Measurements from ENCODE around the gene TRIM44. TPM values are rescaled to one million over a fixed set of nuclear protein-coding genes. Genes with fewer than 3 reads are reported as not detected.
"Not testable (repeated sequence)": the region's sequence is repeated elsewhere in the genome, so short reads cannot be mapped to it uniquely, and the experiment has no call there.

TRIM44 gene
- total RNA-seq, 5 donors from 2014 or later (not counting 1 experiment from before 2014, with no cell fraction given) = 39.8 to 58.4 (median 51.7) TPM

DNA sequence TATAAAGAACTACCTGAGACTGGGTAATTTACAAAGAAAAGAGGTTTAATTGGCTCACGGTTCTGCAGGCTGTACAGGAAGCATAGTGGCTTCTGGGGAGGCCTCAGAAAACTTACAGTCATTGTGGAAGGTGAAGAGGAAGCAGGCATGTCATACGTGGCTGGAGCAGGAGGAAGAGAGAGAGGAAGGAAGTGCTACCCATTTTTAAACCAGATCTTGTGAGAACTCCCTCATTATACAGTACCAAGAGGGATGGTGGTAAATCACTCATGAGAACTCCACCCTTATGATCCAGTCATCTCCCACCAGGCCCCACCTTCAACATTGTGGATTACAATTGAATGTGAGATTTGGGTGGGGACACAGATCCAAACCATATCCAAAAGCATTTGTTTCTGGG is 53.1 kb downstream of the TRIM44 start:
- Mint-ChIP-seq H3K4me1 (peaks cover 54 to 67% (median 66%) of the 10 kb centered on the region in 3 donors), H3K27ac (peak overlapping the region in 1 of 2 donors; percentile 46), H3K36me3 (peaks cover 22% of the 10 kb centered on the region), H3K9me3 (peaks cover 7 to 16% (median 10%) of the 10 kb centered on the region in 3 donors)
- H3K27me3 Mint-ChIP-seq; H3K4me3 Mint-ChIP-seq; H3K9me3 ChIP-seq; H3K4me3 ChIP-seq (ENCODE audit: control insufficient read depth in 1 of 2, extremely low read depth in 1 of 2, low read length in 1 of 2); H3K27ac ChIP-seq (ENCODE audit: low read length); ATAC-seq (replicated peaks in 1 of 4); DNase-seq; H3K36me3 ChIP-seq (ENCODE audit: control insufficient read depth in 2 of 2, extremely low read depth in 1 of 2, insufficient read depth in 1 of 2, low read length in 1 of 2); H3K4me1 ChIP-seq (ENCODE audit: control insufficient read depth in 1 of 2, extremely low read depth in 1 of 2, insufficient read depth in 2 of 2, low read length in 2 of 2); CTCF ChIA-PET; H3K27me3 ChIP-seq (replicated peaks in 1 of 2; ENCODE audit: control insufficient read depth in 2 of 2, extremely low read depth in 1 of 2, insufficient read depth in 2 of 2, low read length in 1 of 2); POLR2A ChIA-PET: not testable (repeated sequence)
- 29% methylated on average over 1 of the region's 2 CpGs for WGBS (ENCODE audit: insufficient coverage)

DNA sequence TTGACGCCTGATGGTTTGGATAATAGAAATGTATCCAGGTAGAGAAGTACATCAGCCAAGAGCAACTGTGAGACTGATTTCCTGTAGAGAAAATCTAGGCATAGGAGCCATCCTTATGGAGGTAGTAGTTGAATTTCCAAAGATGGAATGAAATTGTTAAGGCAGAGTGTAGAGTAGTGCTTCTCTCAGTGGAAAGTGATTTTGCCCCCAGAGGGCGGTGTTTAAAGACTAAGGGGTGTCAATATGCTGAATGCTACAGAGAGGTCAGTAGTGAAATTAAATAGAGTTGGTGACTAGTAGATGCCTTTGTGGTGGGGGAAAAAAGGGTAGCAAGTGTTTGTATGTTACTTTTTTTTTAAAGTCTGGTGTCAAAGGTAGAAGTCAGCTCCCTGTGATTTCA is 54.5 kb downstream of the TRIM44 start:
- Mint-ChIP-seq H3K27me3 (no peaks in the 10 kb centered on the region), H3K9me3 (peaks cover 7 to 16% (median 10%) of the 10 kb centered on the region in 3 donors), H3K36me3 (peaks cover 29% of the 10 kb centered on the region), H3K27ac (peak overlapping the region in 1 of 2 donors; percentile 23), H3K4me3 (no peak overlapping the region), H3K4me1 (peaks cover 63 to 71% (median 70%) of the 10 kb centered on the region in 3 donors)
- Histone ChIP-seq H3K4me1 (ENCODE audit: control insufficient read depth in 1 of 2, extremely low read depth in 1 of 2, insufficient read depth in 2 of 2, low read length in 2 of 2) (no peaks in the 10 kb centered on the region), H3K4me3 (ENCODE audit: control insufficient read depth in 1 of 2, extremely low read depth in 1 of 2, low read length in 1 of 2) (no peak overlapping the region), H3K36me3 (ENCODE audit: control insufficient read depth in 2 of 2, extremely low read depth in 1 of 2, insufficient read depth in 1 of 2, low read length in 1 of 2) (peaks cover 0 to 4% of the 10 kb centered on the region in 2 donors), H3K9me3 (peaks cover 2% of the 10 kb centered on the region), H3K27me3 (replicated peaks in 1 of 2; ENCODE audit: control insufficient read depth in 2 of 2, extremely low read depth in 1 of 2, insufficient read depth in 2 of 2, low read length in 1 of 2) (no peaks in the 10 kb centered on the region), H3K27ac (ENCODE audit: low read length) (no peak overlapping the region)
- no peak for DNase-seq
- ChIA-PET CTCF (no interaction called here), POLR2A (no interaction called here)
- ATAC-seq (replicated peaks in 1 of 4) = no peak
- WGBS (ENCODE audit: insufficient coverage) = 100% methylated on average over 2 of the region's 2 CpGs

DNA sequence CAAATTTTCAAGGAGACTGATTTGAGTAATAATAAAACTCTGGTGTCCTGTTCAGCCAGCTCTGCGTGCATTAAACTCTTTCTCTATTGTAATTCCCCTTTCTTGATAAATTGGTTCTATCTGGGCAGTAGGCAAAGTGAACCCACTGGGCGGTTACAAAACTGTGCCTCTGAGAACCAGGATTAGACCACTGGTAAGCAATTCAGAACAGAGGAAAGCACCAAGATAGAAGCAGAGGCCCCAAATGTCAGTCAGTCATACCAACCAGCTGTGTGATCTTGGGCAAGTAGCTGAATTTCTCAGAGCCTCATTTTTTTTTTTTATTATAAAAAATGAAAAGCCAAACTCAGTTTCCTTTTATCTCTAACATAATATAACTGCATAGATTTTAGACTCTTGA is 54.9 kb downstream of the TRIM44 start:
- no peak overlapping the region for H3K4me3 ChIP-seq (ENCODE audit: control insufficient read depth in 1 of 2, extremely low read depth in 1 of 2, low read length in 1 of 2)
- ATAC-seq (replicated peaks in 1 of 4) (no peak), DNase-seq (no peak)
- H3K4me1 Mint-ChIP-seq = peaks cover 64 to 73% (median 67%) of the 10 kb centered on the region in 3 donors
- H3K27ac ChIP-seq (ENCODE audit: low read length) = no peak overlapping the region
- H3K27me3 Mint-ChIP-seq = no peaks in the 10 kb centered on the region
- H3K4me1 ChIP-seq (ENCODE audit: control insufficient read depth in 1 of 2, extremely low read depth in 1 of 2, insufficient read depth in 2 of 2, low read length in 2 of 2) = no peaks in the 10 kb centered on the region
- peaks cover 2% of the 10 kb centered on the region for H3K9me3 ChIP-seq
- peaks cover 7 to 16% (median 10%) of the 10 kb centered on the region in 3 donors for H3K9me3 Mint-ChIP-seq
- ChIA-PET POLR2A (no interaction called here), CTCF (no interaction called here)
- no peak overlapping the region for H3K4me3 Mint-ChIP-seq
- peaks cover 0 to 4% of the 10 kb centered on the region in 2 donors for H3K36me3 ChIP-seq (ENCODE audit: control insufficient read depth in 2 of 2, extremely low read depth in 1 of 2, insufficient read depth in 1 of 2, low read length in 1 of 2)
- WGBS (ENCODE audit: insufficient coverage) = 100% methylated on average over 1 of the region's 2 CpGs
- H3K36me3 Mint-ChIP-seq = peaks cover 26% of the 10 kb centered on the region
- H3K27me3 ChIP-seq (replicated peaks in 1 of 2; ENCODE audit: control insufficient read depth in 2 of 2, extremely low read depth in 1 of 2, insufficient read depth in 2 of 2, low read length in 1 of 2) = no peaks in the 10 kb centered on the region
- no peak overlapping the region for H3K27ac Mint-ChIP-seq

DNA sequence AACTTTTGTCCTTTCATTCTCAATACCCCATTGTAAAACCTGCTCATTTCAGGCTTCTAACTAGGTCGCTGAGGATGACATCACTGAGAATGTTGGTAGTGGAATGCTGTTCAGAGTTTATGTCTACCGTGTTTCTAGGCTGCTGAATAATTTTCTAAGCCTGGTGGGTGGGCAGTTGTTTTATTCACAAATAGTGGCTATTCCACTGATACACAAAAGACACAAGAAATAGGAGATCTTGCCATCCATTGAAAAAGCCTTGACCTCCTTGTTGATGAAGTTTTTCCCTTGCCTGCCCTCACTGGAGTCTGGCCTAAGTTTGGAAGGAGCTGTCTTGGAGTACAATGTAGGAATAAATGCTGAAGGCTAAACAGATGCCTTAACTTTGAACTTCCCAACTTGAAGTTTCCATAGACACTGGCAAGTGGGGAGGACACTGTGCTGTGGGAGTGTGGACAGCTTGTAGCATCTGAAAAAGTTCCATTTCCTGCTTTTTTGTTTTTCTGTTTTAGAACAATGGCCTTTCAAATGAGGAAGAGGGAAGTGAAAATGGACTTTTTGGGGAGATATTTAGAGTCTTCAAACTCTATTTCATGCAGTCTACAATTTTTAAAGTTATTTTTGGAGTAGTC is 59.2 kb downstream of the TRIM44 start:
- peaks cover 29% of the 10 kb centered on the region for H3K36me3 Mint-ChIP-seq
- no CpG with 5 or more reads among the region's 2 CpGs for WGBS (ENCODE audit: insufficient coverage)
- H3K27ac ChIP-seq (ENCODE audit: low read length) = no peak overlapping the region

DNA sequence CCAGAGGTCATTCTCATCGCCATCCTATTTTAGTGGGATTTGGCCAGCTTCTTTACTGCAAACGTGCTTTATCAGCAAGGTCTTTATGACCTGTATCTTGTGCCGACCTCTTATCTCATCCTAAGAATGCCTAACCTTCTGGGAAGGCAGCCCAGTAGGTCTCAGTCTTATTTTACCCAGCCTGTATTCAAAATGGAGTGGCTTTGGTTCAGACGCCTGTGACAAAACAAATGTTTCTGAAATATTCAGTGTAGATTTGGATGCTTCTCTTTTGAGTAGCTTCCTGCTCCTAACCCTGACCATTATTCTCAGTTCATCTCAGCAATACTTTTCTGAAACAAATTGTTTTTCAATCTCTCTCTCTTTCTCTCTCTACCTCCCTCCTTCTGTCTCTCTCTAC is 60.1 kb downstream of the TRIM44 start:
- Mint-ChIP-seq H3K27me3 (no peaks in the 10 kb centered on the region), H3K9me3 (peaks cover 0 to 5% (median 0%) of the 10 kb centered on the region in 3 donors), H3K4me3 (no peak overlapping the region), H3K4me1 (peaks cover 35 to 43% (median 38%) of the 10 kb centered on the region in 3 donors), H3K36me3 (peaks cover 38% of the 10 kb centered on the region), H3K27ac (no peak overlapping the region)
- H3K9me3 ChIP-seq = no peaks in the 10 kb centered on the region
- no peak overlapping the region for H3K27ac ChIP-seq (ENCODE audit: low read length)
- 96% methylated on average over 3 of the region's 4 CpGs for WGBS (ENCODE audit: insufficient coverage)
- CTCF ChIA-PET = no interaction called here
- H3K4me1 ChIP-seq (ENCODE audit: control insufficient read depth in 1 of 2, extremely low read depth in 1 of 2, insufficient read depth in 2 of 2, low read length in 2 of 2) = no peaks in the 10 kb centered on the region
- H3K36me3 ChIP-seq (ENCODE audit: control insufficient read depth in 2 of 2, extremely low read depth in 1 of 2, insufficient read depth in 1 of 2, low read length in 1 of 2) = peaks cover 4 to 21% of the 10 kb centered on the region in 2 donors
- ATAC-seq (replicated peaks in 1 of 4) (no peak), DNase-seq (no peak)
- no peaks in the 10 kb centered on the region for H3K27me3 ChIP-seq (replicated peaks in 1 of 2; ENCODE audit: control insufficient read depth in 2 of 2, extremely low read depth in 1 of 2, insufficient read depth in 2 of 2, low read length in 1 of 2)
- no peak overlapping the region for H3K4me3 ChIP-seq (ENCODE audit: control insufficient read depth in 1 of 2, extremely low read depth in 1 of 2, low read length in 1 of 2)
- POLR2A ChIA-PET = no interaction called here

More for the DNA sequence above, 59.2 kb downstream of the TRIM44 start:
- POLR2A ChIA-PET = no interaction called here
- no peaks in the 10 kb centered on the region for H3K4me1 ChIP-seq (ENCODE audit: control insufficient read depth in 1 of 2, extremely low read depth in 1 of 2, insufficient read depth in 2 of 2, low read length in 2 of 2)
- CTCF ChIA-PET = no interaction called here
- no peaks in the 10 kb centered on the region for H3K27me3 Mint-ChIP-seq
- H3K27me3 ChIP-seq (replicated peaks in 1 of 2; ENCODE audit: control insufficient read depth in 2 of 2, extremely low read depth in 1 of 2, insufficient read depth in 2 of 2, low read length in 1 of 2) = no peaks in the 10 kb centered on the region
- H3K9me3 ChIP-seq = no peaks in the 10 kb centered on the region
- no peak overlapping the region for H3K4me3 Mint-ChIP-seq
- peaks cover 4 to 12% of the 10 kb centered on the region in 2 donors for H3K36me3 ChIP-seq (ENCODE audit: control insufficient read depth in 2 of 2, extremely low read depth in 1 of 2, insufficient read depth in 1 of 2, low read length in 1 of 2)
- DNase-seq = no peak
- H3K4me3 ChIP-seq (ENCODE audit: control insufficient read depth in 1 of 2, extremely low read depth in 1 of 2, low read length in 1 of 2) = no peak overlapping the region
- peaks cover 0 to 5% (median 0%) of the 10 kb centered on the region in 3 donors for H3K9me3 Mint-ChIP-seq
- no peak for ATAC-seq (replicated peaks in 1 of 4)
- H3K4me1 Mint-ChIP-seq = peaks cover 42 to 52% (median 46%) of the 10 kb centered on the region in 3 donors
- H3K27ac Mint-ChIP-seq = peak overlapping the region in 1 of 2 donors; percentile 34

DNA sequence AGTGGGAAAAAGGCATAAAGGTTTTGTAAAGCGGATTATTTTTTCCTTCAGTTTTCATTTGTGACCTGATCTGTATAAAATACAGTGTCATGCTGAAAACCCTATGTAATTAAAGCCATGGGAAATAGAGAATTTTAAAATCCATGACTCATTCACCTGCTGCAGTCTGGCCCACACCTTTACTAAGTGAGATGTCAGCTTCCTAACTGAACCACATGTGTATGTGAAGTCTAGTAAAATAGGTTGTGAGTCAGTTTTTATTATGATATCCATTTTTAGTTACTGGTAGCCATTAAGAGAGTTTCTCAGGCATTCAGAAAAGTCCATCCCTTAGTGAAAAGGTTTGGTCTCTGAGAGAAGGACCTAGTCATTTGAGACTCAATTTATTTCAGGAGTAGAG is 60.9 kb downstream of the TRIM44 start:
- peaks cover 4 to 25% of the 10 kb centered on the region in 2 donors for H3K36me3 ChIP-seq (ENCODE audit: control insufficient read depth in 2 of 2, extremely low read depth in 1 of 2, insufficient read depth in 1 of 2, low read length in 1 of 2)
- H3K4me3 ChIP-seq (ENCODE audit: control insufficient read depth in 1 of 2, extremely low read depth in 1 of 2, low read length in 1 of 2) = no peak overlapping the region
- ChIA-PET POLR2A (interaction anchor here in 1 of 2 donors (0.6 kb wide), 1 partner anchor 1300 kb away, joined by 5 read pairs; no protein-coding TSS in a partner anchor), CTCF (no interaction called here)
- Mint-ChIP-seq H3K4me3 (no peak overlapping the region), H3K36me3 (peaks cover 45% of the 10 kb centered on the region), H3K4me1 (peaks cover 30 to 39% (median 34%) of the 10 kb centered on the region in 3 donors), H3K27me3 (no peaks in the 10 kb centered on the region), H3K9me3 (peaks cover 0 to 5% (median 0%) of the 10 kb centered on the region in 3 donors), H3K27ac (no peak overlapping the region)
- no peak for DNase-seq
- H3K4me1 ChIP-seq (ENCODE audit: control insufficient read depth in 1 of 2, extremely low read depth in 1 of 2, insufficient read depth in 2 of 2, low read length in 2 of 2) = no peaks in the 10 kb centered on the region
- no peaks in the 10 kb centered on the region for H3K9me3 ChIP-seq
- H3K27ac ChIP-seq (ENCODE audit: low read length) = no peak overlapping the region
- no peak for ATAC-seq (replicated peaks in 1 of 4)
- H3K27me3 ChIP-seq (replicated peaks in 1 of 2; ENCODE audit: control insufficient read depth in 2 of 2, extremely low read depth in 1 of 2, insufficient read depth in 2 of 2, low read length in 1 of 2) = no peaks in the 10 kb centered on the region
- WGBS (ENCODE audit: insufficient coverage) = no CpG with 5 or more reads among the region's 1 CpG

All from T-cell (primary cell).